ENCODE data around the gene GTF2H4.
A peak's percentile ranks its signal among the peaks of the same experiment; 100 is the strongest.
"Not testable (repeated sequence)": the region's sequence is repeated elsewhere in the genome, so short reads cannot be mapped to it uniquely, and the experiment has no call there.

The GTF2H4 gene

GRCh38 chr6:30907758-30908591 is at the start of gene GTF2H4:
Gene GTF2H4, plus strand, starts transcription at chr6:30908207.
- peak; percentile 81 to 92 (median 92) for DNase-seq (ENCODE audit: low read depth in 3 of 3)

- not testable (repeated sequence) for DNase-seq (ENCODE audit: low read depth in 3 of 3)
Measured at GRCh38 chr6:30859726-30860125, 48.3 kb upstream of the GTF2H4 start.

- no peak for DNase-seq (ENCODE audit: low read depth in 3 of 3)
Measured at GRCh38 chr6:30861257-30862048, 46.6 kb upstream of the GTF2H4 start.

DNA sequence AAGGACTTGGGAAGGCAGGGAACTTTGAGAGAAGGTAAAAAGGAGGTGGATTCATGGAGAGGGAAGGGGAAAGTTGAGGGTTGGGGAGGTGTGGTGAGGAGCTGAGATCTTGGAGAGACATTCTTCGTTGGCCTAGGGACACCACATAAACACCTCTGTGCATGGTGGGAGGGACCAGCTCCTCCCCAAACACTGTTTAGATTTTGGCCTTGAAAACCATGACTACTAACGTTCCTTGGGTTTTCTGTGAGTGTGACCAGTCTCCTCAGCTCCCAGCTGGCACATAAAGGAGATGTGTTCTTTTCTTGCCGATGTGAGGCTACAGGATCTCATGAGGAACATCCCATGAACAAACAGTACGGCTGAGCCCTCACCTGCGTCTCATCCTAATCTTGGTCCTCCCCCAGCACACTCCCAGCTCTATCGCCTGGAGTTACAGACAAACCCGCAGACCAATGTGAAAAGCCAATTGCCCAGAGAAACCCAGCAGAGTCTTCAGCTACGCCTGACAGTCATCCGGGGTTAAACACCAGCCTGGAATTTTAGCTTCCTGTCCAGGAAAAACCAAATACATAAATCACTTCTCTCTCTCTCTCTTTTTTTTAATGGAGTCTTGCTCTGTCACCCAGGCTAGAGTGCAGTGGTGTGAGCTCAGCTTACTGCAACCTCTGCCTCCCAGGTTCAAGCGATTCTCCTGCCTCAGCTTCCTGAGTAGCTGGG is 45.7 kb upstream of the GTF2H4 start:
- no peak for DNase-seq (ENCODE audit: low read depth in 3 of 3)

DNA sequence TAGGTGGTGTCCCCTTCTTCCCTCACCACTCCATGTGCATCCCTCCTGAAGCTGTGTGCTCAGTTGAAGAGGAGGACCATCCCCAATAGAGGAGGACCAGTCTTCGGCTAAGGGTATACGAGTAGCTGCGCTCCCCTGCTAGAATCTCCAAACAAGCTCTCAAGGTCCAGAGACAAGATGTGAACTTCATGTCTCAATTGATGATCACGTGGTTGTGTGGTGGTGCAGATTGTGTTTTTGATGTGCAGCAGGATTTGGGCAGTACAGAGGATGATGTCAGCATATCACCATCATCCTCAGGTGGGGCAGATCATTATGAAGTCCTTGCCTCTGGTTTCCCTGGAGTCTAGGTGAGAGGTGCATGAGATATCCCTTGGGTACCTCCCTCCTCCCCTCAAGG is 43.7 kb upstream of the GTF2H4 start:
- no peak for DNase-seq (ENCODE audit: low read depth in 3 of 3)

GRCh38 chr6:30869241-30869749 is 38.7 kb upstream of the GTF2H4 start:
- DNase-seq (ENCODE audit: low read depth in 3 of 3), result not testable (repeated sequence)

DNA sequence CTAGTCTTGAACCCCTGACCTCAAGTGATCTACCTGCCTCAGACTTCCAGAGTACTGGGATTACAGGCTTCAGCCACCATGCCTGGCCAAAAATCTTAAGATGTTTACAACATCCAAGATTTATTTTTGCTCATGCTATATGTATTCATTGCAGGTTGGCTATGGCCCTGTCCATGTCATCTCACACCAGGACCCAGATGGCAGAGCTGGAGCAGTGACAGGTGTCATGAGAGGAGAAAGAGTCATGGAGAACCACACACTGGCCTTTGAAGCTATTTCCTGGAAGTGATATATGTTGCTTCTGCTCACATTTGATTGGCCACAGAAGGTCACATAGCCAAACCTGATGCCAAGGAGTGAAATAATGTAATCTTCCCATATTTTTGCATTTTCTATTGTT is 37.5 kb upstream of the GTF2H4 start:
- no peak for DNase-seq (ENCODE audit: low read depth in 3 of 3)

GRCh38 chr6:30871592-30872183 is 36.3 kb upstream of the GTF2H4 start:
- no peak for DNase-seq (ENCODE audit: low read depth in 3 of 3)

DNA sequence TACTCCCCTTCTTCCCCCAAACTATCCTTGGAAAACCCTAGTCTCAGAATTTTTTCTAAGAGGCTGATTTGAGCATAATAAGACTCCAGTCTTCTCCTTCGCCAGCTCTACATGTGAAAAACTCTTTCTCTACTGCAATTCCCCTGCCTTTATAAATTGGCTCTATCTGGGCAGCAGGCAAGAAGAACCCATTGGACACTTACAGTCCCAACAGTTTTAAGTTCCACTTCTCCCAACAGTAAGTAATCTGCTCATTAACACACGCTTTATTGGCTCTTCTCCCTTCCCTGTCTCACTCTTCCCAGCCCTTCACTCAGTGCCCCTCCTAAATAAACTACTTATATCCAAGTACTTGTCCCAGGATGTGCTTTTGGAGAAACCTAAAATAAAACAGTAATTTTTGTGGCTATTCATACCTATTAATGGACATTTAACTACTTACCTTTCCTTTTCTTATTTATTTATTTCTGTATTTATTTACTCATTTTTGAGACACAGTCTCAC is 34.8 kb upstream of the GTF2H4 start:
- DNase-seq (ENCODE audit: low read depth in 3 of 3), result no peak

DNA sequence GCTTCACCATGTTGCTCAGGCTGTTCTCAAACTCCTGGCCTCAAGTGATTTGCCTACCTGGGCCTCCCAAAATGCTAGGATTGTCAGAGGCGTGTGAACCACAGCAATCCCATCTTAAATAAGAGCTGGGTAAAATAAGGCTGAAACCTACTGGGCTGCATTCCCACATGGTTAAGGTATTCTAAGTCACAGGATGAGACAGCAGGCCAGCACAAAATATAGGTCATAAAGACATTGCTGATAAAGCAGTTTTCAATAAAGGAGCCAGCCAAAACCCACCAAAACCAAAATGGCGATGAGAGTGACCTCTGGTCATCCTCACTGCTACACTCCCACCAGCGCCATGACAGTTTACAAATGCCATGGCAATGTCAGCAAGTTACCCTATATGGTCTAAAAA is 34.2 kb upstream of the GTF2H4 start:
- not testable (repeated sequence) for DNase-seq (ENCODE audit: low read depth in 3 of 3)

DNA sequence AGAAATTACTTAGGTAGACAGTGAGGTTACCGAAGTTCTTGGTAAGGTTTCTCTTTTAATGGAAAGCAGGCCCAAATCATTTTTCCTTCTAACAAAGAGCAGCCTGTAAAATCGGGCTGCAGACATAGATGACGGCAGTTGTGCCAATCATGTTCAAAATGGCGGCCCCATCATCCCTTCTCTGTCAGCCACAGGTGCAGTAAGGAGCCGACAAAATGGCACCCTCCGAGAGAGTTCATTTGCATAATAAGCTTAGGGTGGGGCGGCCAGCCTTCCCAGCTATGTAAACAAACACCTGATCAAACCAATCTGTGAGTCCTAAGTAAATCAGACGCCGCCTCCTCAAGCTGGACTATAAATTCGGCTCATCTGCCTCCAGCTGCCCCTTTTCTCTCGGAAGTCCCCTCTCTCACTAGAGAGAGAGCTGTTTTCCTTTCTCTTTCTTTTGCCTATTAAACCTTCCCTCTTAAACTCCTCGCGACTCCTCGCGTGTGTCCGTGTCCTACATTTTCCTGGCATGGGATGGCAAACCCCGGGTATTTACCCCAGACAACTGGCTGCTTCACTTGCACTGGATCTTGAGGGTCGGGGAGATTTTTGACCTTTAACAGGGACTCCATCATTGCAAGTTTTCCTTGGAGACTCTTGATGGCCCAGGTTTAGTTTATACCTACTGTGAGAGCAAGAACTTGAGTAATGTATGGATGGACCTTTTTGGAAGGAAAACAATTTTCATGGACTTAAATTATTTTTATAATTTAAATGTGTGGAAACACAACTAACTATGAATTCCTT is 32.6 kb upstream of the GTF2H4 start:
- no peak for DNase-seq (ENCODE audit: low read depth in 3 of 3)

DNA sequence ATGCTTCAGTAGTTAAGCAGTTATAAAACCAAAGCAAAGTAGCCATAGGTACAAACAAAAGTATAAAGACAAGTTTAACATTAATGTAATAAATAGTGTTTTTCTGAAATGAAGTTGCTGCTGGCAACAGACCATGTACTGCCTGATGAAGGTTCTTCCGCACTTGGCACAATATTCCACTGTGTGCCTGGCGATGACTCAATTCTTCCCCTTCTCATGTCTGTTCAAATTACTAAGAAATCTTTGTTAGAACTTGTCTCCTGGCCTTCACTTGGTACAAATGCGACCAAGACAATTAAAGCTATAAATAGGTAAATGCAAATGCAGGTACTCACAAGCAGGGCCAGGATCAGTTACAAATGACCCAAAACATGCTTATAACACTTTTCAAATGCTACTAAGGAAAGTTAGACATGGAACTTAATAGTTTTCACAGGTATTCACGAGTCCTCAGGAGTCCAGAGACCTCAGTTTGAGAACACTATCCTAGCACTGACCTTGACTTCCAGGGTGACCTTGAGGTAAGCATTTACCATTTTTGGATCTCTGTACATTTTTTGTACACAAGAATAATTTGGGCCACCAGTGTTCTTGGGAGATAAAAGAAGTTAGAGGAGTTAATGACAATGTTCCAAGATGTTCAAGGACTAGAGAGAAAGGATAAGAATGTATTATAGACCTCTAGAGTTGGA is 31.8 kb upstream of the GTF2H4 start:
- no peak for DNase-seq (ENCODE audit: low read depth in 3 of 3)

- peak; percentile 57 to 65 (median 61) for DNase-seq (ENCODE audit: low read depth in 3 of 3)
Measured at GRCh38 chr6:30877419-30878262, 30.4 kb upstream of the GTF2H4 start.

- no peak for DNase-seq (ENCODE audit: low read depth in 3 of 3)
Measured at GRCh38 chr6:30879684-30880427, 28.2 kb upstream of the GTF2H4 start.

GRCh38 chr6:30880698-30881252 is 27.2 kb upstream of the GTF2H4 start:
- no peak for DNase-seq (ENCODE audit: low read depth in 3 of 3)

- DNase-seq (ENCODE audit: low read depth in 3 of 3), result no peak
Measured at GRCh38 chr6:30881392-30882203, 26.4 kb upstream of the GTF2H4 start.

GRCh38 chr6:30882204-30882758 is 25.7 kb upstream of the GTF2H4 start:
- DNase-seq (ENCODE audit: low read depth in 3 of 3), result no peak

All from stimulated activated CD4-positive, alpha-beta T cell treated with anti-CD3 and anti-CD28 coated beads, TNF-alpha, amount 100 ng/mL, for 4 hours (primary cell).